Cardiac septum (tissue), 1 donor: ENCODE data around the gene MYBBP1A. TPM values are rescaled to one million over a fixed set of nuclear protein-coding genes. Genes with fewer than 3 reads are reported as not detected.

Source experiments
- DNase-seq: peaks from one replicate; pipeline ENCODE4 v3.0.0-alpha.2; 2020; ENCODE audit warnings: low spot score
- intact Hi-C: fragments of 100-400 bp; cut with DNase I; formaldehyde crosslinking; loops from one replicate; pipeline ENCODE4 v1.14.0; 2022
- total RNA-seq: library from RNA; stranded (reverse); fragmentation: NEBNext Ultra II Directional; extraction: Animal tissue kit (Norgen Biotek cat#: 25700); gene quantifications from one replicate; pipeline ENCODE4 v1.2.1, GENCODE V29; 2021
- donor health status: DM: no; HTN: no; CAD: no.

MYBBP1A gene
- total RNA-seq, 1 donor from 2014 or later: 26.1 TPM

DNA sequence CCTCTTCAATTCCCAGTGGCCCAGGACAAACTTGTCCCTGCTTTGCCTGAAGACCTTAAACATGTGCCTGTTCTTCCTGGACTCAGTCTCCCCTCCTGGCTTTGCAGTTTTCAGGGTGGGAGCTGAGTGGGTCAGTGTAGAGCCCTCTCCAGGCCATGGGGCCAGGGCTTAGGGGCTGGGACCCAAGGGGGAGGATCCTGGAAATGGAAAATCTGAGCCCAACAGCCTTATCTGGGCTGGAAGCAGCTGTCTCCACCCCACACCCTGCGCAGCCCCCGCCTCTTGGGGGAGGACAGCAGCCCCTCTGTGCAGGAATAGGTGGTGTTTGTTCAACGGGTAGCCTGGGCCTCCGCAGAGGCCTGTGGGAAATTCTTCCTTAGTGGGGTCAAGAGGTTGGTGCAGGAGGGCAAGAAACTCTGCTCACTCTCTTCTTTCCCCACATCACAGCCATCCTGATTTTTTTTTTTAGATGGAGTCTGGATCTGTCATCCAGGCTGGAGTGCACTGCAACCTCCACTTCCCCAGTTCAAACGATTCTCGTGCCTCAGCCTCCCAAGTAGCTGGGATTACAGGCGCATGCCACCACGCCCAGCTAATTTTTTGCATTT is 22.3 kb upstream of the MYBBP1A start:
- DNase-seq: no peak
- intact Hi-C loops: no loop called here

DNA sequence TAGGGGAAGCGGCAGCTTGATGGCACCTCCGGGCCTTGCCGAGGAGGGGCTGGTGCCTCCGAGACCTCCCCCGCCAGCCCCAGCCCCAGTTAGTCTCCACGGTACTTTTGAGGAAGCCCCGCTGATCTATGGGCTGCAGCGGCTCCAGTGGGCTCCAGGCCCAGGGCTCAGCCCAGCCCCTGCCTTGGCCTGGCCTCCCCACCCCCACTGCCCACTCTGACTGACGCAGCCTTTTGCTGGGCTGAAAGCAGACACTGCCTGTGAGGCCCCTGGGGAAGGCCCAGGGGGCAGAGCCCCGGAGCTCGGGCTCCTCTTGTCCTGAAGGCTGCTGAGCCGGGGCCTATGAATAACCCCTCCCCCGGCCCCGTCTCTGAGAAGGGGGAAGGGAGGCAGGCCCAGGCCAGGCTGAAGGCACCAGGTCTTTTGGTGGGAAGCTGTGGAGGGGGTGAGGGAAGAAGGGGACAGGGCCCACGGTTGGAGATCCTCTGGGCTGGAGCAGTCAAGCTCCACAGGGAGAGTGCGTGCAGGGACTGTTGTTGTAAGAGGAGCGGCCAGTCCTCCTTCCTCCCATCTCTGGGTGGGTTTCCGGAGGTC is 21.6 kb upstream of the MYBBP1A start:
- no peak for DNase-seq
- intact Hi-C loops: no loop called here

- no peak for DNase-seq
- intact Hi-C loops: no loop called here
Observed at GRCh38 chr17:4576161-4576558, 21.0 kb upstream of the MYBBP1A start.

DNA sequence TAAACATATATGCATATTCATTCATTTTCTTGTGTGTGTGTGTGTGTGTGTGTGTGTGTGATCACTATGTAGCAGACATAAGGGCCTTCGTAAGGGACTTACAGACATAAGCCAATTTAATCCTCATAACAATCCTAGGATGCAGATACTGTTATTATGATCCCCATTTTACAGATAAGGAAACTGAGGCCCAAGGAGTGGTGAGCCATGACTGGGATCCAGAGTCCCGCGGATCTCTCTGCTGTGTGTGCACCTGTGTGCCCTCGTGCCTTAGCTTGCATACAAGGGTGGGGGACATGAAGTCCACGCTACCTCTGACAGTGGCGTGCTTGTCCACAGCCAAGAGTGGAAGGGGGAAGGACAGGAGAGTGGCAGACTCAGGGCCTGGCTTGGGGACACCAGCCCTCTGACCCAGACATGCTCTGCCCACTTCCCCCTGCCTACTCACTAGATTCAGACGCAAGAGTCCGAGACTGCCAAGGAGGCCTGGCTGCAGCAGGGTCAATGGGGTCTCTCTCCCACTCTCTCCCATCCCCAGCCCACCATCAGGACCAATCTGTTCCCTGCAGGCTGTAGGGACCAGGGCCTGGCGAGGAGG is 19.4 kb upstream of the MYBBP1A start:
- intact Hi-C loops: loop anchor here (2.0 kb wide), 1 partner anchor 24 kb away; no protein-coding TSS in a partner anchor
- no peak for DNase-seq

GRCh38 chr17:4573669-4574068 is 18.5 kb upstream of the MYBBP1A start:
- intact Hi-C loops: loop anchor here (2.0 kb wide), 1 partner anchor 25 kb away; no protein-coding TSS in a partner anchor
- DNase-seq: peak; percentile 88

DNA sequence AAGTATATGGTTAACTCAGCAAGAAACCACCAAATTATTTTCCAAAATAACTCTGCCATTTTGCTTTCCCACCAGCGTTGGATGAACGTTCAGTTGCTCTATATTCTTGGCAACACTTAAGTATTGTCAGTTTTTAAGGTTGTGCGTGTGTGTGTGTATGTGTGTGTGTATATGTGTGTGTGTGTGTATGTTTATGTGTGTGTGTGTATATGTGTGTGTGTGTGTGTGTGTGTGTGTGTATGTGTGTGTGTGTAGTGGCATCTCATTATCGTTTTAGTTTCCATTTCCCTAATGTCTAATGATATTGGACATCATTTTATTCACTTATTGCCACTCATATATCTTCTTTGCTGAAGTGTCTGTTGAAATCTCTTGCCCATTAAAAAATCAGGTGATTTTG is 17.9 kb upstream of the MYBBP1A start:
- intact Hi-C loops: no loop called here
- DNase-seq: no peak

DNA sequence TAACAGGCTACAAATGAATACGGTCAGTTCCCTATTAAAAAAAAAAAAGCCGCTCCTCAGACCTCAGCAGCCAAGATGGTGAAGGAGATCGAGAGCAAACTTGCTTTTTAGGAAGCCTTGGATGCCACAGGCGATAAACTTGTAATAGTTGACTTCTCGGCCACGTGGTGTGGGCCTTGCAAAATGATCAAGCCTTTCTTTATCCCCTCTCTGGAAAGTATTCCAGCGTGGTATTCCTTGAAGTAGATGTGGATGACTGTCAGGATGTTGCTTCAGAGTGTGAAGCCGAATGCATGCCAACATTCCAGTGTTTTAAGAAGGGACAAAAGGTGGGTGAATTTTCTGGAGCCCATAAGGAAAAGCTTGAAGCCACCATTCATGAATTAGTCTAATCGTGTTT is 16.9 kb upstream of the MYBBP1A start:
- intact Hi-C loops: no loop called here
- DNase-seq: no peak

DNA sequence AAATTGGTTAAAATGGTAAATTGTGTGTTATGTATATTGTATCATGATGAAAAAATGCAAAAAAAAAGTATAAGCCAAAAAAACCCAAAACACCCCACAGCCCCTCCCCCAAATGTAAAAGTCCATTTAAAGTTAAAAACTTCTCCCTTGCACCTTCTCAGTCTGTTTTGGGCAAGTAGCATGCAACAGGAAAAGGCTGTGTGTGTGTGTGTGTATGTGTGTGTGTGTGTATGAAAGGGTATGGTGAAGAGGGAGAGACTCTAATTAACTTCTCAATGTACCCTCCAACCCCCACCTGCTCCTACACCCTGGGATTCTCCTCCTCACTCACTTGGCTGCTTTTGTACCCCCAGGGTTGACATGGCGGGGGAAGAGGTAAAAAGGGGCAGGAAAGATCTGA is 14.4 kb upstream of the MYBBP1A start:
- no peak for DNase-seq
- intact Hi-C loops: loop anchor here (10.0 kb wide), 1 partner anchor 315 kb away; no protein-coding TSS in a partner anchor

DNA sequence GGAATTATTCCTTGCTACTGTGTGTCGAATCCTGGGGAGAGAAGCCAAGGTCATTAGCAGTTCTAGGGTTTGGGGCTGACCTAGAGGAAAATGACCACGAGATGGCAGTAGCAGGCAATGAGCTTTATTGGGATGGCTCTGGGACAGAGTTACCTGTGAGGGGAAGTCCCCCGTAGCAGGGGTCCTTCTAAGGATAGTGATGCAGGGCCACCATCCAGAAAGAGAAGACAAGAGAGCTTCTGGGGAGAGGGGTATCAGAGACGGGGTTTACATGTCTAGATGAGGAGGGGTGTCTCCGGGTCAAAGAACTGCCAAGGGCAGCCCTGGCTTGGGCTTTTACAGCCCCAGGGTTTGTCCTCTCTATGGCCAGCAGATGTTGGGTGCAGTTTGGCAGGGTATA is 11.6 kb upstream of the MYBBP1A start:
- no peak for DNase-seq
- intact Hi-C loops: loop anchor here (1.0 to 10.0 kb wide), 2 partner anchors 60 to 318 kb away; no protein-coding TSS in a partner anchor

DNA sequence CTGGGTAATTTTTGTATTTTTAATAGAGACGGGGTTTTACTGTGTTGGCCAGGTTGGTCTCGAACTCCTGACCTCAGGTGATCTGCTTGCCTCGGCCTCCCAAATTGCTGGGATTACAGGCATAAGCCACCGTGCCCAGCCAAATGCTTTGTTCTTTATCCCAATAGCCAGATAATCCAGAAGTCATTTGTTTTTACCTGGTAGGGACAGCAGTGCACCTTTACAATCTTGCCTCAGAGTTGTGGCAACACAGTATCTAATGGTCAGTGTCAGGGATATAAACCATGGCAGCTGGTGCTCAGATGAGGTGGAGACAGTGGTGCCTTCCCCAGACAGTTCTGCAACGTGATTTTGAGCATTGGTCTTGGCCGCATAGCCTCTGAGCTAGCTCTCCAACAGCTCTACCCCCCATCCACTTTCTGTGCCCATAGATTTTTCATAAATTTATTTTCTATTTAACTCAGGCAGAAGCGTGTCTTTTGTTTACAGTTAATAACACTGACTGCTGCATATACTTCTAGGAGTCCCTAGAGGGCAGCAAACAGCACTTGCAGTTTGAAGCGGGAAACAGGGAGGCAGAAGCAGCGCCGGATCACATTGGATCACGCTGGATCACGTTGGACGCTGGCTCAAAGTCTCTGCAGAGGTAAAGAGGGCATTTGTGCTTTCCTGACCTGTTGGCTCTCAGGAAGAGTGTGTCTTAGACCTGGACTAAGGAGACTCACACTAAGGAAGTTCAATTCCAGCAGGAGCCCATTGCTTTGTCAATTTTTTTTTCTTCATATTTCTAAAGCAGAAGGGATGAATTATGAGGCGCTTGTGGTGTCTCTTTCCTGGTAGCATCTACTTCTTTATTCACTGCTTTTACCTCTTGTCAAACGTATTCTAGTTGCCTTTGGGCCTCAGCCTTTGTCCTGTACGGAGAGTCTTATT is 10.3 kb upstream of the MYBBP1A start:
- intact Hi-C loops: loop anchor here (1.0 to 10.0 kb wide), 2 partner anchors 61 to 319 kb away; no protein-coding TSS in a partner anchor
- DNase-seq: peak; percentile 81

DNA sequence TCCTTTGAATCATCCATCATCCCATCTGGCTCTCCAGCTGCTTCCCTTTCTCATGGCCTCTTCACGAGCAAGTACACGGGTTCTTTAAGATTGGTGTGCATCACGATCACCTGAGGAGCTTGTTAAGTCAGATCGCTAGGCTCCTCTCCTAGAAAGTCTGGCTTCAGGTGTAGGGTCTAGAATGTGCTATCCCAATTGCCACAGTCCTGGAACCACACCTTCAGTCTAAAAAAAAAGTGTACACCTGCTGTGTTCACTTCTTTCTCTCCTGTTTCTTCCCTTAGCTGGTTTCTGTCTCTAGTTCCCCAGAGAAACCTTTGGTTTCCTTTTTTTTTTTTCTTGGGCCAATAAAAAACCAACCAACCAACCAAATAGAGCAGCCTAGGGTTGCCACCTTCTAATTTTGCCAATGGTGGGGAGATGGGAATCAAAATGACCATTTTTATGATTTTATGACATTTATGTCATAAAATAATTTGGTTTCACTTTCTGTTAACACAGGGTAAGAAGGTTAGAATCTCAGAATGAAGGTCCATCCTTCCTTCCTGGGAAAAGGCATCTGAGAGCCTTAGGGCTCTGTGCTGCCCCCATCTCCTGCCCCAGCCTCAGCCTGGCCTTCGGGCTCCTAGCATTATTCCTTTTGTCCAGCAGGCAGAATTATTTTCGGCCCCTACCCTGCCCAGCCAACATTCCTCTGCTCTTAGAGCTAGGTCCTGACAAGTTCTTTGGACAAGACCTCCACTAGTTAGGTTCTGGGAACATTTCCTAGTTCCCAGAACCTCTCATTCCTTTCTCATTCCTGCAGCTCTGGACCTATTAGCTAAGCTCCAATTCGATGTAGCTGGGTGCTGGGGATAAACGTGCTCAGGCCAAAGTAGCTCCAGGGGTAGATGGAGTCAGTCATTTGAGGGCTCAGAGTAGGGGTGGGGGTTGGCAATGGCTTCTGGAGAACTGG is 7.1 kb upstream of the MYBBP1A start:
- DNase-seq: no peak
- intact Hi-C loops: loop anchor here (10.0 kb wide), 1 partner anchor 323 kb away; no protein-coding TSS in a partner anchor

GRCh38 chr17:4560837-4561256 is 5.7 kb upstream of the MYBBP1A start:
- intact Hi-C loops: loop anchor here (10.0 kb wide), 1 partner anchor 324 kb away; no protein-coding TSS in a partner anchor
- DNase-seq: no peak

- intact Hi-C loops: loop anchor here (10.0 kb wide), 1 partner anchor 324 kb away; no protein-coding TSS in a partner anchor
- no peak for DNase-seq
Observed at GRCh38 chr17:4560421-4560820, 5.2 kb upstream of the MYBBP1A start, which contains the start of gene GGT6. Gene GGT6, minus strand, starts transcription at chr17:4560577. Its CDS starts 56 bp downstream, at chr17:4560521.

DNA sequence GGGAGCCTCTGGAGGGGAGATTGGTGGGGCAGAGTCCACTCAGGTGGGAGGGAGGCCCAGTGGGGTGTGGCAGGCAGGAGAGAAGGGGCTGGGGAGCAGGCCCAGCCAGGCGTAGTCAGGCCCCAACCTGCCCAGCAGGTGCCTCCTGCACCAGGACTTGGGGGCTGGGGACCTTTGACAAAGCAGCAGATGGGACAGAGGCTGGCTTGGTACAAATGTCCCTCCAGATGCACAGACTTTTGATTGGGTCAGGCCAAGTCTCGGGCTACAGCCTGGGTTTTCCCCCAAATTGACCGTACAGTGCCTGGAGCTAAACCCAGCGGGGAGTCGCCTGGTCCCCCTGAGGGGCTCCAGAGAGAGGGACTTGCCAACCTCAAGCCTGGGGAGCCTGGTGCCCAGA is 4.8 kb upstream of the MYBBP1A start:
- intact Hi-C loops: loop anchor here (5.0 to 10.0 kb wide), 2 partner anchors 138 to 325 kb away; no protein-coding TSS in a partner anchor
- DNase-seq: no peak

DNA sequence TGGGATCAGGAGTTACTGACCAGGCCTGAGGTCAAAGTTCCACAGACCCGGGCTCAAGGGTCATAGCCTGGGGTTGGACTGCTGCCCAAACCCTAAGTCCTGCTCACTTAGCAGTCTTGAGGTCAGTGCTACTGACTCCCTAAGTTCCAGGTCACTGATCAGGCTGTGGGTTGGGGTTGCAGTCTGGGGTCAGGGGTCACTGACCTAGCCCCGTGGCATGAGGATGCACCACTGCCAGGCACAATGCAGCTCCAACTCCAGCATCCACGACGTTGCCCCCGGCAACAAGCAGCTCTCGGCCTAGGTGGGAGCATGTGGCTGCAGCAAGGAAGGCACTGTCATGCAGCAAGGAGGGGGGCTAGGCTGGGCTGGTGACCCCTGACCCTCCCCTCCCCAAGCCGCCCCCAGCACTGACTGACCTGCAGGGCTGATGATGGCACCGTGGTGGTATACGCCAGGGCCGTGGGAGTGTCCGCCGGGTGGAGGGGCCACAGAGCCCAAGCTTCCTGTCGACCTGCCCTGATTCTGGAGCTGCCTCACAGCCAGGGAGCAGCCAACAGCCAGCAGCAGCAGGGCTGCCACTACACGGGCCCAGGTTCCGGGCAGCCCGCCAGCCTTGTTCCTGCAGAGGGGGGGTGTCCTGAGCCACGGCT is 4.1 kb upstream of the MYBBP1A start:
- intact Hi-C loops: loop anchor here (5.0 kb wide), 1 partner anchor 137 kb away; no protein-coding TSS in a partner anchor
- DNase-seq: no peak

DNA sequence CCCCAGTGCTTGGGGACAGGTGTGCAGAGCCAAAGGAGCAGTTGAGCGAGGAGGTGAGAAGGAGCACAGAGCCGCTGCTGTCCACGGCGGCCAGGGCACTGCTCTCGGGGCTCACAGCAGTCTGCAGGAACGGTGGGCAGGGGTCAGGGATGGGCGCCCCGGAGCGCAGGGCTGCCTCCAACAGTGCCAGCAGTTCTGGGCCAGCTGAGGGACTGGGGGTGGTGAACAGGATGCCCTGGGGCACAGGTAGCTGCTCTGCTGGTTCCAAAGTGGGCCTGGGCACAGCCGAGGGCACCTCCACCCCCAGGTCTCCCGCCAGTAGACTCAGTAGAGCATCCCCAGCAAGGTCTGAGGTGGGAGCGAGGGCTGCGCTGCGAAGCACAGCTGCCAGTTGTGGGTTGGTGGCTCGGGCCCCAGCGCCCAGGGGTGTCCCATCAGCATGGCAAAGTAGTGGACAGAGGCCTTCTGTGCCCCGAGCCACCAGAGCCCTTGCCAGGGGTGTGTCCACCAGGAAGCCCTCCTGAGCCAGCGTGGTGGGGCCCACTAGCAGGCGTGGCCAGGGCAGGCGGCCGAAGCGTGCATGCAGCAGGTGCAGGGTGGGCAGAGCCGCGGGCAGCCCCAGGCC is 3.3 kb upstream of the MYBBP1A start:
- no peak for DNase-seq
- intact Hi-C loops: loop anchor here (5.0 kb wide), 1 partner anchor 136 kb away; no protein-coding TSS in a partner anchor

- DNase-seq: no peak
- intact Hi-C loops: loop anchor here (5.0 kb wide), 1 partner anchor 135 kb away; no protein-coding TSS in a partner anchor
Observed at GRCh38 chr17:4557626-4558346, 2.6 kb upstream of the MYBBP1A start.
